GM12874 (cell line): ENCODE results near the gene VPS26C.

Experiments
- CTCF ChIP-seq: IDR thresholded peaks from 2 replicates; pipeline ENCODE4 v1.5.1; 2011; ENCODE audit warnings: low read depth, mild to moderate bottlenecking, control low read depth, low read length, moderate library complexity; ENCODE audit not compliant: insufficient read depth

Gene VPS26C

GRCh38 chr21:37210799-37211198, 56.3 kb downstream of the VPS26C start:
- TF ChIP-seq CTCF: no peak

GRCh38 chr21:37210130-37210529, 57.0 kb downstream of the VPS26C start:
- TF ChIP-seq CTCF: no peak

GRCh38 chr21:37208741-37209225, 58.4 kb downstream of the VPS26C start:
- TF ChIP-seq CTCF: no peak

DNA sequence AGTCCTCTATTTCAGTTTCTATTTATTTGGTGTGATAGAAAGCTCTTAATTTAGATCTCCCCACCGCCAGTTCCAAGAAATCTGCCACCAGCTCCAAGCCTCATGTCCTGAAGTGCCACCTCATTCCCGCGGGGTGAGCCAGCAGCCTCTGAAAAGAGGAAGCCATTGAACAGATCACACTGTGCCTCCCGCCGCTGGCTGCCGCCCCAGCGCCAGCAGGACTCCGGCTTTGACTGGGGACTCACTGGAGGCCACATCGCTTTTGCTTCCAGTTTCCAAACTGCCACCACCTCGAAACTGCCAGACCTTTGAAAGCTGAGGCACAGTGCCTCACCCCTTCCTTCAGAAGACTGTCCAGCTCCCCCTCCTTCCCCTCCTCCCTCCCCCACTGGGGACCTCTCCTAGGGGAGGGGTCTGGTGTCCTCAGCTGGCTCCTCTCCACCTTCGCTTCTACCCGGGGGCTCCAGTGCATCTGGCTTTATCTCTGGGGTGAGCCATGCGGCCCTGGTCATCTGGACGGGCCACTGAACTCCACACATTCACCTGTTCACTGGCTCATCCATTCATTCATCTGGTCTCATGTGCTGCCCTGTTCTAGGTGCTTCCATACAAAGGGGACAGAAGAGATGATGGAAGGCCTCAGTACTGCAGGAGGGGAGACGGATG, 58.9 kb downstream of the VPS26C start:
- no peak for TF ChIP-seq CTCF

- no peak for TF ChIP-seq CTCF
Observed at GRCh38 chr21:37207441-37208009, 59.6 kb downstream of the VPS26C start.

DNA sequence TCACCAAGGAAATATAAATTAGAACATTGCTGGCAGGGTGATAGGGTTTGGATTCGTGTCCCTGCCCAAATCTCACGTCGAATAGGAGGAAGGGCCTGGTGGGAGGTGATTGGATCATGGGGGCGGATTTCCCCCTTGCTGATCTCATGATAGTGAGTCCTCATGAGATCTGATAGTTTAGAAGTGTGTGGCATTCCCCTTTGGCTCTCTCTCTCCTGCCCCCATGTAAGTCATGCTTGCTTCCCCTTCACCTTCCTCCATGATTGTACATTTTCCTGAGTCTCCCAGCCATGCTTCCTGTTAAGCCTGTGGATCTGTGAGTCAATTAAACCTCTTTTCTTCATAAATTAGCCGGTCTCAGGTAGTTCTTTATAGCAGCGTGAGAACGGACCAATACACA, 60.6 kb downstream of the VPS26C start:
- TF ChIP-seq CTCF: no peak

DNA sequence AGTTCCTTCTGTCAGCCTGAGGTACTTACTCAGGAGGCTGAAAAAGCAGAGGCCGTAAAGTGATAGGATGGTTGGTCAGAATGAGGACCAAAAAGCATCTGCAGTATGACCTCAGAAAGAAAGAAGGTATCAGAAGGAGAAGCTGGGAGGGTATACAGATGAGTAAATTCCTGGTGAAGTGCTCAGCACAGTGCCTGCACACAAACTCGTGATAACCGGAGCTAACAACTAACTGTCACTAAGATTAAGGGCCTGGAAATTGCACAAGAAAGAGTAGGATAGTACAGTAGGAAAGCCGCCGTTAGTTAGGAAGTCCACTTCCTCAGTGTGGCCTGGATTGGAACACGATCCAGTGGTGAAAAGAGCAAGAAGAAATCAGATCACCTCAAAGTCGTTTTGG, 62.6 kb downstream of the VPS26C start:
- TF ChIP-seq CTCF: no peak
